KOPT-K1 (cell line): ENCODE measurements around the gene APBB1.

ENCODE experiments used
- H3K27ac ChIP-seq: fragments of 200-600 bp; sonication (generic); 2 replicates; pipeline ENCODE4 v1.5.1; 2016; ENCODE audit warnings: antibody characterized with exemption, mild to moderate bottlenecking, low read depth, low read length; ENCODE audit not compliant: poor library complexity, severe bottlenecking
- H3K36me3 ChIP-seq: fragments of 200-600 bp; sonication (generic); 2 replicates; pipeline ENCODE4 v1.5.1; 2017; ENCODE audit warnings: antibody characterized with exemption, mild to moderate bottlenecking, low read length, moderate library complexity; ENCODE audit not compliant: insufficient read depth
- H3K9me3 ChIP-seq: fragments of 200-600 bp; sonication (generic); 2 replicates; pipeline ENCODE4 v1.5.1; 2017; ENCODE audit warnings: antibody characterized with exemption, low read length, mild to moderate bottlenecking; ENCODE audit not compliant: insufficient read depth, poor library complexity, severe bottlenecking

The APBB1 gene

DNA sequence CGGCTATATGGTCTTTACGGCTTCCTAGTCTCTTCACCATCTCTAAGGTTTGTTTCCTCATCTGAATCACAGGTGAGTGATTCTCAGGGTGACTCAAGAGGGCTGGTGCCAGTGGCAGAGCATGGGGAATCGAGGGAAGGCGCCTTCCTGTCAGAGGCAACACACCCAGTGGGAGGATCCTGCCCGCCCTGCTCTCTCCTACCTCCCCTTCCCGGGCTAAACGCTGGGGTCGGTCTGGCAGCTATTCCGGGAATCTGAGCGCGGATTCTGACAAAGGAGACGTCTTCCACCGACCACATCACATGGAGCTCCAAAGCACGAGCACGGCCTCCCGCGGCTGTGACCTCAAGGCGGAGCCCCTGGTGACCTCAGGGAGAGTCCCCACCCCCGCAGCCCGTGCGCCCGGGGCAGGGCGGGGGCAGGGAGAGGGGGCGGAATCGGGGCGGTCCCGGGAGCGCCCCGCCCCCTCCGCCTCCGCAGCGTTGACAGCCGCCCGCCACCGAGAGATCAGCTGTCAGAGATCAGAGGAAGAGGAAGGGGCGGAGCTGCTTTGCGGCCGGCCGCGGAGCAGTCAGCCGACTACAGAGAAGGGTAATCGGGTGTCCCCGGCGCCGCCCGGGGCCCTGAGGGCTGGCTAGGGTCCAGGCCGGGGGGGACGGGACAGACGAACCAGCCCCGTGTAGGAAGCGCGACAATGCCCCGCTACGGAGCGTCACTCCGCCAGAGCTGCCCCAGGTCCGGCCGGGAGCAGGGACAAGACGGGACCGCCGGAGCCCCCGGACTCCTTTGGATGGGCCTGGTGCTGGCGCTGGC, 28.8 kb downstream of the APBB1 start, which contains the start of gene SMPD1:
Gene SMPD1 (plus strand): TSS at position 570 of the 813 bp plus-strand sequence. CDS start 125 bp downstream, at position 695.
- Histone ChIP-seq H3K36me3 (no peaks in the 10 kb centered on the region), H3K9me3 (no peaks in the 10 kb centered on the region), H3K27ac (peak within 1 kb of the TSS; percentile 37)

- H3K36me3 ChIP-seq, result no peaks in the 10 kb centered on the region
- no peak overlapping the region for H3K27ac ChIP-seq
- H3K9me3 ChIP-seq, result no peaks in the 10 kb centered on the region
Measured at GRCh38 chr11:6388748-6389147, 30.1 kb downstream of the APBB1 start.

DNA sequence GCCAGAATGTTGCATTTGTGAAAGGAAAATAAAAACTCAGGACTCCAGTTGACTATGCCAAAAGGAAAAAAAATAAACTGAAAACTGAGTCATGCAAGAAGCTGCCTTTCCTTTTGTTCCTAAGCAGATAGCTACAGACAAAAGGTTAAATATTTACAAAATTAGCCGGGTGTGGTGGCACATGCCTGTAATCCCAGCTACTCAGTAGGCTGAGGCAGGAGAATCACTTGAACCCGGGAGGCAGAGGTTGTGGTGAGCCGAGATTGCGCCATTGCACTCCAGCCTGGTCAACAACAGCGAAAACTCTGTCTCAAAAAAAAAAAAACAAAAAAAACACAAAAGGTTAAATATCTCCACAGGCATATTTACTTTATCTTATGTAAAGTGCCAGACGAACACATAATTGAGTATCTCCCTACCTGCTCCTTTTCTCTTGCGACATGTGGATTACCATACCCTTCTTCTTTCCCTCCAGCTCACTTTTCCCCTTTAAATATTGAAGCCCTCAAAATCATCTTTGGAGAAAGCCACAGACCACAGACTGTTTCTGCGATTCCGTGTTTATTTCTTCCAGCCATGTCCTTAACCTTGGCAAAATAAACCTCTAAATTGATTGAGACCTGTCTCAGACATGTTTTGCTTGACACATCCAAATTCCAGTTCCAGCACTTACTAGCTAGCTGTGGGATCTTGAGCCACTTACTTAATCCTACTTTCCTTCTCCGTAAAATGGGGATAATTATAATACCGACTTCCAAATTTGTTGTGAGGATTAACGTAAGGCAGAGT, 30.9 kb downstream of the APBB1 start:
- Histone ChIP-seq H3K9me3 (no peaks in the 10 kb centered on the region), H3K36me3 (no peaks in the 10 kb centered on the region), H3K27ac (no peak overlapping the region)

DNA sequence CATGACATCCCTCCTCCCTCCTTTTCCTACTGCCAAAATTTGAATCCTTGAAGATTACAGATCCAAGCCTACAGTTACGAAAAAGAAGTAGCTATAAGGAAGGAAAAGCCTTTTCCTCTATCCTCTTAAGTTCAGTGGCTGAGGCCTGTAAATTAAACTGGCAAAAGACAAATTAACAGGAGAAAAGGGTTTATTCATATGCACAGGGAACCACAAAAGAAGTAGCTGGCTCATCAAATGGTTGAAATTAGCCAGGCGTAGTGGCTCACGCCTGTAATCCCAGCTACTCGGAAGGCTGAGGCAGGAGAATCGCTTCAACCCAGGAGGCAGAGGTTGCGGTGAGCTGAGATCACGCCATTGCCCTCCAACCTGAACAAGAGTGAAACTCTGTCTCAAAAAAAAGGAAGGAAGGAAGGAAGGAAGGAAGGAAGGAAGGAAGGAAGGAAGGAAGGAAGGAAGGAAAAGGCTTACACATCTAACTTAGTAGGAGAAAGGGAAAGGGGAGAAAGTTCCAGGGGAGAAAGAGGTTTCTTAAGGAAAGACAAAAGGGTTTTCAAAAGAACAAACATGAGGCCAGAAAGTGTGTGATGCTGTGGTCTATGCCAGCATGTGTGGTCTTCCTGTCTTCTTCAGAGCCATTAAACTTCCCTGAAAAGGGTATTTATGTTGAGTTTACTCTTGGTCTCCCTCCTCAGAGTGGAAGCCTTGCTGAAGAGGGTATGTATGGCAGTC, 33.7 kb downstream of the APBB1 start:
- Histone ChIP-seq H3K27ac (no peak overlapping the region), H3K36me3 (no peaks in the 10 kb centered on the region), H3K9me3 (no peaks in the 10 kb centered on the region)

- H3K36me3 ChIP-seq, result no peaks in the 10 kb centered on the region
- no peaks in the 10 kb centered on the region for H3K9me3 ChIP-seq
- H3K27ac ChIP-seq, result no peak overlapping the region
Measured at GRCh38 chr11:6378640-6378989, 40.3 kb downstream of the APBB1 start.

DNA sequence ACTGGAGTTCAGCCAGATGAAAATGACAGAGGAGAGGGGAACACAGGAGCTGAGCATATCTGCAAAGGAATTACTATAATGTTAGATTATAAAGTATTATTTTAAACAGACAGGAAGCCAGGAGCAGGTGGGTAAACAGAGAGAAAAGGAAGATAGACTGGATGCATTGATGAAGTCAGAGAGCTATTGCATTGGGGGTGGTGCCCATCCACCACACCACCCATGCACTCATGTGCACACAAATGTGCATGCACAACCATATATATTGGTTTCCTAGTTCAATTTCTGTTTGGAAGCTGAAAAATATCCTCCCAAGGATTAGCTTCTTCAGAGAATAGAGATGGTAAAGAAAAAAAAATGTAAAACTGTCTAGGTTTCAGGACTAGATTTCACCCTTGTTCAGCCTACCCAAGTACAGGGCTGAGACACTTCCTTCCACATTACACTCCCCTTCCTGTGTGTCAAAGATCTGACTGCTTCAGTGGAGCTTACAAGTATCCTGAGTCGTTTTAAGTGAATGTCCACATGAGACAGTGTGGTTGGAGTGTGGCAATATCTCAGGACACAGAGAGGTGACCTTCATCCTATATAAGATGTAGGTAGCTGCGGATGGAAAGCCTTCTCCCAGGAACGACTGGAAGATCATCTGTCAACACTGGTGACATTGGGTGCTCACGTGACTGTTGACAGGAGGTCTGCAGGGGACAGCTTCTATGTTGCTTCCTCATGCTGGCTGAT, 40.8 kb downstream of the APBB1 start:
- Histone ChIP-seq H3K9me3 (no peaks in the 10 kb centered on the region), H3K36me3 (no peaks in the 10 kb centered on the region), H3K27ac (no peak overlapping the region)

- Histone ChIP-seq H3K36me3 (no peaks in the 10 kb centered on the region), H3K9me3 (no peaks in the 10 kb centered on the region), H3K27ac (no peak overlapping the region)
Measured at GRCh38 chr11:6371825-6372224, 47.1 kb downstream of the APBB1 start.

DNA sequence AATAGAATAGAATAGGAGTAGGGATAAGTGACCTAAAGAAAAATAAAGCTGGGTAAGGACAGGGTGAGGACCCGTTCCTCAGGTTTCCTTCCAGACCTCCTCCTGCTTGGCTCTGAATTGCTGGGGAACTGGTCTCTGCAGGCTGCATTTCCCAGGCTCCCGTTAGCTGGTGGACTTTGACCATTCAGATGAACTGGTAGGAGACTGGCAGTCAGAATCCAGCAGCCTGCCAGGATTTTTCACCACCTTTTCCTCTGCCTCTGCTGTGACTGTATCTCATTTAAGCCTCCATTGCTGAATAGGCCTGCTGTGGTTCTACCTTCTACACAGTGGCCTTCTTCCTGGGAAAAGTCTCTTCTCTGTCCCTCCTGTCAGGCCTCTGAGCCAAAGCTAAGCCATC, 53.2 kb downstream of the APBB1 start:
- Histone ChIP-seq H3K27ac (no peak overlapping the region), H3K9me3 (no peaks in the 10 kb centered on the region), H3K36me3 (no peaks in the 10 kb centered on the region)

DNA sequence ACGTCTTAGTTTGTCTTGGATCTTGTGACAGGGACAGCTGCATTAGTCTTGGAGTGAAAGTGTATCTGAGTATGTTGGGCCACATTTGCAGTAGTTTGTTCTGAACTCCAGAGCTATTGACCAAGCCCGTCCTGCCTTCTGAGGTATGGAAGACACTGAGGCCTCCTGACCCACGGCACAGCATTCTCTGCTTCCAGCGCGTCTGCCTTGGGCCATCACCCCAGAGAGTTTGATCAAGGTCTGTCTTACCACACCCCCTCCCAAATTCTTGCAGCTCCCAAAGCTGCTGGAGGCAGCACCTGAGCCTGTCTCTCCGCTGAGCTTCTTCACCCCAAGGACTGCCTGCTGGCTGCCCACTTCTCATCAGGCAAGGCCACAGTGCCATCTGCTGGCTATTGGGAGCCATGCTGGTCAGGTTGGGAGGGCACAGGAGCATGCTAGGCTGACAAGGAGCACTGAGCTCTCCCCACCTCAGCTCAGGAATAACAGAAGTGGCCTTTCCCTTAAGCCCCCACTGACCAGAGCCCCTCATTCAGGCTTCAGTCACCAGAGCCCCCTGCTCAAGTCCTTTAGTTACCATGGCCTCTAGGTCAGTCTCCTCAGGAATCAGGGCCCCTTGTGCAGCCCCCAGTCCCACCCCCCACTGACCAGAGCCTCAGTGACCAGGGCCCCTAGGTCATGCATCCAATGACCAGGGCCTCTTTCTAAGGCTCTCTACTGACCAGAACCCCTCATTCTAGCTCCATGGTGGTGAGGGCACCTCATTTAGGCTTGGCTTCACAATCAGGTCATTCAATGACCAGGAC, 55.8 kb downstream of the APBB1 start:
- Histone ChIP-seq H3K9me3 (no peaks in the 10 kb centered on the region), H3K27ac (no peak overlapping the region), H3K36me3 (no peaks in the 10 kb centered on the region)

- H3K9me3 ChIP-seq, result no peaks in the 10 kb centered on the region
- no peaks in the 10 kb centered on the region for H3K36me3 ChIP-seq
- H3K27ac ChIP-seq, result no peak overlapping the region
Measured at GRCh38 chr11:6362185-6362872, 56.6 kb downstream of the APBB1 start.

GRCh38 chr11:6360183-6360582, 58.7 kb downstream of the APBB1 start:
- Histone ChIP-seq H3K9me3 (no peaks in the 10 kb centered on the region), H3K36me3 (no peaks in the 10 kb centered on the region), H3K27ac (no peak overlapping the region)

GRCh38 chr11:6357222-6357621, 61.7 kb downstream of the APBB1 start:
- H3K9me3 ChIP-seq, result no peaks in the 10 kb centered on the region
- no peak overlapping the region for H3K27ac ChIP-seq
- H3K36me3 ChIP-seq, result no peaks in the 10 kb centered on the region

DNA sequence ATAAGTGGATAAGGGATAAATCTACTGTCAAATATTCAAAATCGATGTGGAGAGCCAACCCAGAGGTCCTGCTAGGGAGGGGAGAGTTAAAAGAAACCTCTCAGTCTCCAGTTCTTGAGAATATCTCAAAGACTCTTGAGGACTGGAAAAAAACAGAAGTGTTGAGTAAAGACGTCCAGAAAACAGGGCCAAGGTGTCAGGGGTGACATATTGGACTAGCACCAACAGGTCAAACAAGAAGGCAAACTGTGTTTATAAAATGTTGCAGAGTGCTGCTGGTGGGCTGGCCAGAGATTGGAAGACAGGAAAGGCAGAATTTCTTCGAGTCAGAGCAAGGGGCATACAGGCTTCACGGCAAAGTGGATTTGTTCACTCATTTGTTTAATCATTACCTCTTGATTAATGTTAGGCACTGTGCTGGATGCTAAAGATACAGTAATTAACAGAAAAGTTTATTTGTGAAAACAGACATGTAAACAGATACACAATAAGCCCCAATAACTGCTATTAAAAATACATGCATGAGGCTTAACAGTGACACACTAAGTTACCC, 62.3 kb downstream of the APBB1 start:
- Histone ChIP-seq H3K27ac (no peak overlapping the region), H3K9me3 (no peaks in the 10 kb centered on the region), H3K36me3 (no peaks in the 10 kb centered on the region)
